Body of pancreas (tissue), 4 donors: ENCODE measurements around the gene C1orf35.

ENCODE experiments used
- POLR2A ChIP-seq, 3 donors: fragments of 450-650 bp; IDR thresholded peaks; one replicate each; pipeline ENCODE4 v1.6.1; 2016; ENCODE audit warnings: antibody characterized with exemption in 3 of 3, mild to moderate bottlenecking in 2 of 3
- TF ChIP-seq, protein P1 (sequence below), 7 experiments: fragments of 450-650 bp in 4 of 7; fragments of 200-600 bp in 3 of 7; sonication (generic) in 3 of 7; IDR thresholded peaks; one replicate each; pipeline ENCODE4 v1.5.1; 2016 to 2019; ENCODE audit warnings: antibody characterized with exemption in 7 of 7

DNA sequence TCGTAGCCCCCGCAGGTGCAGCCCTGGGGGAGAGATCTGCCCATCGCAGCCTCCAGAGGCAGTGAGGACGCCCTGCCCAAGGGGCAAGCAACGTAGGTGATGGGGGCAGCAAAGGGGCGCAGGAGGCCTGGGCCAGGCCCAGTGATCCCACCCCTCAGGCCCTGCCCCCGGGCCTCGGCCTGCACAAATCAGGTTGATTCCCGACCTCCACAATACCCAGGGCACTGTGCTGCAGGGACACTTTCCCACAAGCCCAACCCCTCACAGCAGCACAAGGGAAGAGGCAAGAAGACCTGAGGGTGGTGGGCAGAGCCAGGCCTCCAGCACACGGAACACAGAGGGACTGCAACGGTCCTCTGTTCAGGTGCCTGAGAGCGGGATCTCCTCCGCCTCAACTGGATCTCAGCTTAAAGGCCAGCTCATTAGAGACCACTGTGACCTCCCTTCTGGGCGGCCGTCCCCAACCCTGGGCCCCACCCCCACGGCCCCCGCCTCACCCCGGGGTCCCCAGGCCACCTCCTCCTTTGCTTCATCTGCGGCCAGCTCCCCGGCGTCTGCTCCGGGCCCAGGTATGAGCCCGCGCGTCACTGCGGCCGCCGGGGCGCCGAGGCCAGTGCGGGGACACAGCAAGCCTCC is 21.4 kb downstream of the C1orf35 start:
- TF ChIP-seq, protein P1, sequence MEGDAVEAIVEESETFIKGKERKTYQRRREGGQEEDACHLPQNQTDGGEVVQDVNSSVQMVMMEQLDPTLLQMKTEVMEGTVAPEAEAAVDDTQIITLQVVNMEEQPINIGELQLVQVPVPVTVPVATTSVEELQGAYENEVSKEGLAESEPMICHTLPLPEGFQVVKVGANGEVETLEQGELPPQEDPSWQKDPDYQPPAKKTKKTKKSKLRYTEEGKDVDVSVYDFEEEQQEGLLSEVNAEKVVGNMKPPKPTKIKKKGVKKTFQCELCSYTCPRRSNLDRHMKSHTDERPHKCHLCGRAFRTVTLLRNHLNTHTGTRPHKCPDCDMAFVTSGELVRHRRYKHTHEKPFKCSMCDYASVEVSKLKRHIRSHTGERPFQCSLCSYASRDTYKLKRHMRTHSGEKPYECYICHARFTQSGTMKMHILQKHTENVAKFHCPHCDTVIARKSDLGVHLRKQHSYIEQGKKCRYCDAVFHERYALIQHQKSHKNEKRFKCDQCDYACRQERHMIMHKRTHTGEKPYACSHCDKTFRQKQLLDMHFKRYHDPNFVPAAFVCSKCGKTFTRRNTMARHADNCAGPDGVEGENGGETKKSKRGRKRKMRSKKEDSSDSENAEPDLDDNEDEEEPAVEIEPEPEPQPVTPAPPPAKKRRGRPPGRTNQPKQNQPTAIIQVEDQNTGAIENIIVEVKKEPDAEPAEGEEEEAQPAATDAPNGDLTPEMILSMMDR (IDR thresholded peaks at IDR 0.05) = no peak
- no peak for TF ChIP-seq POLR2A (IDR thresholded peaks at IDR 0.05)
